Activated T-cell treated with anti-CD3 and anti-CD28 coated beads, Interleukin-2, amount 50 U/mL, for 4 hours (primary cell): Measurements from ENCODE around the gene ZDHHC12. TPM values are rescaled to one million over a fixed set of nuclear protein-coding genes. Genes with fewer than 3 reads are reported as not detected.

ENCODE experiments used
- total RNA-seq, 3 donors: library from RNA; stranded (reverse); gene quantifications; one replicate each; pipeline ENCODE4 v1.2.1, GENCODE V29; 2021

The ZDHHC12 gene
- total RNA-seq, 3 donors from 2014 or later: 41.7 to 44.9 (median 43.3) TPM

Other genes starting within 250 kb of the ZDHHC12 start
- 10 to 100 TPM; 39.3 to 42.2 (median 41.9) TPM for gene GLE1, start 219.4 kb downstream of the ZDHHC12 start, total RNA-seq
- 100 to 1,000 TPM; 110 to 132 (median 118) TPM for gene SPTAN1, start 171.5 kb downstream of the ZDHHC12 start, total RNA-seq
- 10 to 100 TPM; 27.4 to 37.4 (median 32.0) TPM for gene DYNC2I2, start 67.3 kb downstream of the ZDHHC12 start, total RNA-seq
- gene SET, start 34.9 kb downstream of the ZDHHC12 start, total RNA-seq: 100 to 1,000 TPM; 761 to 865 (median 792) TPM
- gene PKN3, start 21.6 kb downstream of the ZDHHC12 start, total RNA-seq: 10 to 100 TPM in 1 of 3 donors, 1 to 10 TPM in 2; 5.5 to 10.1 (median 8.1) TPM
- 10 to 100 TPM; 10.9 to 14.9 (median 14.5) TPM for gene ZER1, start 47.8 kb upstream of the ZDHHC12 start, total RNA-seq
- gene TBC1D13, start 63.1 kb upstream of the ZDHHC12 start, total RNA-seq: 10 to 100 TPM; 23.7 to 26.9 (median 24.6) TPM
- 10 to 100 TPM; 22.6 to 28.5 (median 26.4) TPM for gene ENDOG, start 94.4 kb upstream of the ZDHHC12 start, total RNA-seq
- 100 to 1,000 TPM; 228 to 233 (median 233) TPM for gene SPOUT1, start 105.7 kb upstream of the ZDHHC12 start, total RNA-seq
- gene KYAT1, start 157.8 kb upstream of the ZDHHC12 start, total RNA-seq: 1 to 10 TPM; 4.7 to 5.6 (median 4.8) TPM
- gene LRRC8A, start 158.0 kb upstream of the ZDHHC12 start, total RNA-seq: 10 to 100 TPM; 22.6 to 24.0 (median 23.6) TPM
- gene PHYHD1, start 196.9 kb upstream of the ZDHHC12 start, total RNA-seq: under 1 TPM in 1 of 3 donors, not detected in 2; 0.20 TPM
- 10 to 100 TPM; 14.4 to 15.8 (median 15.2) TPM for gene DOLK, start 223.5 kb upstream of the ZDHHC12 start, total RNA-seq
- 100 to 1,000 TPM; 166 to 183 (median 167) TPM for gene NUP188, start 223.6 kb upstream of the ZDHHC12 start, total RNA-seq